ENCODE data around the gene ASNSD1.

DNA sequence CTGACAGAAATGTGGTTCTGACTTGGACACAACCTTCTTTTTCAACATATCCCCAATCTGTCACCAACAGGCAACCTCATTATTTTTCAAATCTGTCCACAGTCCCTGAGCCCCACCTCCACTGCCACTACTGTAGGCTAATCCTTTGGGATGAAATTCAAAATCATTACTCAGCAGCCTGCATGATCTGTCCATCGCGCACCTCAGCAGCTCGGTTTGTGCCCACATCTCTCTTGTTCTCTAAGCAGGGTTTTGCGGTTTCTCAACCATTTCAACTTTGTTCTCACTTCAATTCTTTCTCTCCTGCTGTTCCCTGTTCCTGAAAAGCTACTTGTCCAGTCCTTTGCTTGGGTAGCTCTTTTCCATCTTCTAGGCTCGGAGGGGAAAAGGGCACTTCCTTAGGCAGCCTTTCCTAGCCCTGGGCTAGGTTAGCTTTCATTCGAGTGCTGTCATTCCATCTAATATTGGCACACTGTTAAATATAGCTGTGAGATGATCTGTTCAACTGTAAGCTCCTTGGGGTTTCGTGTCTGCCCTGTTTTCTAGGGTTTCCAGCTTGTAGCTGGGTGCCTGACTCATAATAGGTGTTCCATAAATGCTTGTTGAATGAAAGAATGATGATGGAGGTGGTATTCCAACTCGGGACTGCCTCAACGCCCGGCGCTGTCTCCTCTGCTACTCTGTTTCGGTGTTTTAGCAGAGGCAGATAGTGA is 12.6 kb downstream of the ASNSD1 start:
- TF ChIP-seq, protein P1, sequence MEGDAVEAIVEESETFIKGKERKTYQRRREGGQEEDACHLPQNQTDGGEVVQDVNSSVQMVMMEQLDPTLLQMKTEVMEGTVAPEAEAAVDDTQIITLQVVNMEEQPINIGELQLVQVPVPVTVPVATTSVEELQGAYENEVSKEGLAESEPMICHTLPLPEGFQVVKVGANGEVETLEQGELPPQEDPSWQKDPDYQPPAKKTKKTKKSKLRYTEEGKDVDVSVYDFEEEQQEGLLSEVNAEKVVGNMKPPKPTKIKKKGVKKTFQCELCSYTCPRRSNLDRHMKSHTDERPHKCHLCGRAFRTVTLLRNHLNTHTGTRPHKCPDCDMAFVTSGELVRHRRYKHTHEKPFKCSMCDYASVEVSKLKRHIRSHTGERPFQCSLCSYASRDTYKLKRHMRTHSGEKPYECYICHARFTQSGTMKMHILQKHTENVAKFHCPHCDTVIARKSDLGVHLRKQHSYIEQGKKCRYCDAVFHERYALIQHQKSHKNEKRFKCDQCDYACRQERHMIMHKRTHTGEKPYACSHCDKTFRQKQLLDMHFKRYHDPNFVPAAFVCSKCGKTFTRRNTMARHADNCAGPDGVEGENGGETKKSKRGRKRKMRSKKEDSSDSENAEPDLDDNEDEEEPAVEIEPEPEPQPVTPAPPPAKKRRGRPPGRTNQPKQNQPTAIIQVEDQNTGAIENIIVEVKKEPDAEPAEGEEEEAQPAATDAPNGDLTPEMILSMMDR (IDR thresholded peaks at IDR 0.05), result no peak
- no peak for TF ChIP-seq ZFX (IDR thresholded peaks at IDR 0.05; ENCODE audit: borderline replicate concordance)

All from 22Rv1 (cell line).